Forelimb muscle (tissue), 1 donor: ENCODE results near the gene TEX29. TPM values are rescaled to one million over a fixed set of nuclear protein-coding genes. Genes with fewer than 3 reads are reported as not detected.

Source experiments
- DNase-seq: peaks from one replicate; pipeline ENCODE4 v3.0.0-alpha.2; 2013; ENCODE audit warnings: low read depth
- polyA plus RNA-seq: library from polyadenylated mRNA; unstranded; fragments of 120-200 nt; gene quantifications from one replicate; pipeline ENCODE4 v1.2.1, GENCODE V29; 2013; ENCODE audit not compliant: insufficient read length

Gene TEX29
- polyA plus RNA-seq, 1 donor, result 0.30 TPM

GRCh38 chr13:111322001-111322915, 1.8 kb downstream of the TEX29 start:
- DNase-seq, result no peak

- no peak for DNase-seq
Observed at GRCh38 chr13:111322916-111323331, 2.5 kb downstream of the TEX29 start.

GRCh38 chr13:111323549-111323948, 3.1 kb downstream of the TEX29 start:
- no peak for DNase-seq

- DNase-seq, result no peak
Observed at GRCh38 chr13:111323950-111324651, 3.7 kb downstream of the TEX29 start.

GRCh38 chr13:111324736-111325135, 4.3 kb downstream of the TEX29 start:
- no peak for DNase-seq

- no peak for DNase-seq
Observed at GRCh38 chr13:111325146-111325890, 4.9 kb downstream of the TEX29 start.

- no peak for DNase-seq
Observed at GRCh38 chr13:111325941-111326620, 5.6 kb downstream of the TEX29 start.

GRCh38 chr13:111326621-111326965, 6.2 kb downstream of the TEX29 start:
- DNase-seq, result no peak

GRCh38 chr13:111326981-111327642, 6.7 kb downstream of the TEX29 start:
- no peak for DNase-seq

GRCh38 chr13:111327730-111328573, 7.5 kb downstream of the TEX29 start:
- DNase-seq, result no peak

GRCh38 chr13:111328574-111329410, 8.3 kb downstream of the TEX29 start:
- DNase-seq, result no peak

- DNase-seq, result no peak
Observed at GRCh38 chr13:111329641-111330040, 9.2 kb downstream of the TEX29 start.

GRCh38 chr13:111330066-111330610, 9.7 kb downstream of the TEX29 start:
- no peak for DNase-seq

- no peak for DNase-seq
Observed at GRCh38 chr13:111335298-111335697, 14.9 kb downstream of the TEX29 start.

- no peak for DNase-seq
Observed at GRCh38 chr13:111336666-111337065, 16.2 kb downstream of the TEX29 start.

- DNase-seq, result no peak
Observed at GRCh38 chr13:111337206-111337605, 16.8 kb downstream of the TEX29 start.

- no peak for DNase-seq
Observed at GRCh38 chr13:111337741-111338140, 17.3 kb downstream of the TEX29 start.

GRCh38 chr13:111338841-111339240, 18.4 kb downstream of the TEX29 start:
- DNase-seq, result no peak
